Frontal cortex (tissue), 4 donors: ENCODE measurements around the gene POU2F3. TPM values are rescaled to one million over a fixed set of nuclear protein-coding genes. Genes with fewer than 3 reads are reported as not detected.
A peak's percentile ranks its signal among the peaks of the same experiment; 100 is the strongest.

Experiments used
- DNase-seq, 2 donors: peaks; one replicate each; pipeline ENCODE4 v3.0.0; 2012; ENCODE audit warnings: low spot score in 2 of 2
- FAIRE-seq: peaks from 2 replicates; lab custom pipeline; 2012; peaks lifted over from hg19 to GRCh38; lab: Jason Lieb, UNC
- small RNA-seq: library from RNA; depleted of rRNA; stranded (forward); fragments of <200 nt; gene quantifications from one replicate; pipeline ENCODE3, GENCODE V24; 2014
- total RNA-seq: library from RNA; depleted of rRNA; stranded (reverse); fragments of >200 nt; gene quantifications from one replicate; pipeline ENCODE4 v1.2.3, GENCODE V29; 2014
- donor health status: control.
- donor health status: control.
- donor health status: control.

The POU2F3 gene
- total RNA-seq, 1 donor from 2014 or later, result 0.41 TPM

DNA sequence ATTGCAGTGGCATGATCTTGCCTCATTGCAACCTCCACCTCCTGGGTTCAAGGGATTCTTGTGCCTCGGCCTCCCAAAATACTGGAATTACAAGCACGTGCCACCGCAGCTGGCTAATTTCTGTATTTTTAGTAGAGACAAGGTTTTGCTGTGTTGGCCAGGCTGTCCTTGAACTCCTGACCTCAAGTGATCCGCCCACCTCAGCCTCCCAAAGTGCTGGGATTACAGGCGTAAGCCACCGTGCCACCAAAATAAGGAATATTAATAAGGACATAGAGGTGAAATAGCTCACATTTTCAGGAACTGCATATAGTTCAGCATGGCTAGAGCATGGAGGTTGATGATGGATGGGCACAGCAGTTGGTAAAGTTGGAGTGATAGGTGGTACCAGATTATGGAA is 117.7 kb downstream of the POU2F3 start:
- DNase-seq, result no peak
- no peak for FAIRE-seq

DNA sequence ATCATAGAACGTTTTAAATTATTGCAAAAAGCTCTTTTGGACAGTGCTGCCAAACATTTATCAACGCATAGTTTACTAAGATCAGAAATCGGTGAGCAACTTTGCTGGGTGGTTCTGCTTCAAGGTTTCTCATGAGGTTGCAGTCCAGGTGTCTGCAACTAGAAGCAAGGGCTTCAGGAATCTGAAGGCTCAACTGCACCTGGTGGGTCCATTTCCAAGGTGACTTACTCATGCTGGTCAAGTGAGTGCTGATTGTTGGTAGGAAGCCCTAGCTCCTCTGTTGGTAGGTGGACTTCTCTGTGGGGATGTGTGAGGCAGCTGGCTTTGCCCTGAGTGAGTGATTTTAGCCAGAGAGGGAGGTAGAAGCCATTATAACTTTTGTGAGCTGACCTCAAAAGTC is 118.8 kb downstream of the POU2F3 start:
- no peak for DNase-seq
- FAIRE-seq, result no peak

DNA sequence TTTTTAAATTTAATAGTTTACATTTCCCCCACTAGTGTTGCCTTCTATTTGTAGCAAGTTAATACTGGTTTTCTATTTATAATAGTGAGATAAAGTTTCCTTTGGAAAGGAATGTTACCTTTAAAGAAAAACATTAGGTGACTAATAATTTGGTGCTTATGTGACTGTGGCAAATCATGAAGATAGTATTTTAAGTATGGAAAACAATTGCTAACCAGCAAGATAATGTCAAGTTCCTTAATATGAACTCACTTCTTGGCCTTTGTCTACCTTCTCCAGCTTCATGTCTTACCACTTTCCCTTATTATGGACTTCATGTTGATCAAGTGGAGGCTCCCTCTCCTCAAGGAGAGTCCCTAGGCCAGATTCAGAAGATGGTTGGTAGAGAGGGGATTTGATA is 123.5 kb downstream of the POU2F3 start:
- DNase-seq (no peak), FAIRE-seq (no peak)

DNA sequence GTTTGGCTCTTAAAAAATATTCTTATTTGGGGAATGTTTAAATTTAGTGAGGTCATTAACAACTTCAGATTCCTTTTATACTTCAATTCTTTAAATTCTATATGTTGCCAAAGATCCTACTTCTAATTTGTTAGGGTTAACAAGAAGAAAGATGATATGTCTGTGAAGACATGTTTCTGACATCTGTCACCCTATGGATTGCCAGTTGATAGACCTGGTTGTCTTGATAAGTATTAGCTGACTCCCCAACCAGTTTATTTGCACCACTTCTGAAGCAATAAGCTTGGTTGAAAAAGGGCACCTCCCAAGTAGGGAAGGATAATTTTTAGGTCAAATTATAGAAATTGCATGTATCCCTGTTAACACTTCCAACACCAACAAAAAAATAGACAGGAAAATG is 125.6 kb downstream of the POU2F3 start:
- FAIRE-seq, result no peak
- no peak for DNase-seq

Small RNA genes lying within 50 kb of the gene (small RNA-seq; reads per million reads assigned to genes)
- 1,587 reads per million, percentile 99 among the genes with 10 or more reads in this experiment for gene RF00100

Other genes starting within 250 kb of the POU2F3 start
- not detected for gene TRIM29, start 102.0 kb upstream of the POU2F3 start, total RNA-seq
- 1.2 TPM for gene OAF, start 29.1 kb upstream of the POU2F3 start, total RNA-seq
- 16.3 TPM for gene TLCD5, start 85.2 kb downstream of the POU2F3 start, total RNA-seq
- 202 TPM for gene ARHGEF12, start 96.3 kb downstream of the POU2F3 start, total RNA-seq